Brain microvascular endothelial cell (primary cell): ENCODE data around the gene RAB3B.

Experiments used
- DNase-seq: peaks from one replicate; pipeline ENCODE4 v3.0.0-alpha.2; 2020
- H3K27ac ChIP-seq: fragments of 250-450 bp; sonication (Bioruptor Pico); 2 replicates; pipeline ENCODE4 v1.5.1; 2020; ENCODE audit warnings: mild to moderate bottlenecking, moderate library complexity
- H3K27me3 ChIP-seq: fragments of 250-450 bp; sonication (Bioruptor Pico); replicated peaks from 2 replicates; pipeline ENCODE4 v1.5.1; 2020; ENCODE audit warnings: mild to moderate bottlenecking
- H3K36me3 ChIP-seq: fragments of 250-450 bp; sonication (Bioruptor Pico); replicated peaks from 2 replicates; pipeline ENCODE4 v1.5.1; 2020; ENCODE audit warnings: mild to moderate bottlenecking
- H3K4me3 ChIP-seq: 2 replicates; pipeline ENCODE4 v1.5.1; 2011; ENCODE audit warnings: low read depth, mild to moderate bottlenecking, control low read depth, low read length, moderate library complexity
- CTCF ChIP-seq: IDR thresholded peaks from 2 replicates; pipeline ENCODE4 v1.5.1; 2011; ENCODE audit warnings: low read depth, mild to moderate bottlenecking, moderate library complexity, low read length, control low read depth, inconsistent platforms; ENCODE audit errors: missing control alignments
- in situ Hi-C: cut with HindIII; loops from 2 replicates; pipeline ENCODE4 v1.10.0; 2017; ENCODE audit warnings: low sequenced_read_pairs, low pct_ligation_motif_present

The RAB3B gene

GRCh38 chr1:51916587-51917405, 73.7 kb downstream of the RAB3B start:
- no peaks in the 10 kb centered on the region for H3K36me3 ChIP-seq
- no peak overlapping the region for H3K27ac ChIP-seq
- no peak for TF ChIP-seq CTCF
- in situ Hi-C loops: no loop called here
- DNase-seq: no peak
- H3K27me3 ChIP-seq: no peaks in the 10 kb centered on the region
- H3K4me3 ChIP-seq: no peak overlapping the region

DNA sequence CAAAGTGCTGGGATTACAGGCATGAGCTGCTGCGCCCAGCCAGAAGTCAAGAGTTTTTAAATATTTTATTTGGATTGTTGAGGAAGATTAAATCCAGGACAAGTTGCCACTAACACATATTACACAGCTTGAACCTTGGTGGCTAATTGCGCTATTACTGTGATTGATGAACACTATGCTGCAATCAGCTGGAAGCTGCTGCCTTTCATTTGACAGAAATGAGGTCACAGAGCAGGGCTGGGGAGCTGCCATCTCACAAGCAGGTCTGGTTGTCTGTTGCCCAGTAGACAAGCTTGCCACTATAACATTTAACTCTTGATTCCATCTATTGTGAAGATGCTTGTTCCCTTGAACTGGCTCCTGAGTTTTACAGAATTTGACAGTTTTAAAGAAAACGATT, 74.5 kb downstream of the RAB3B start:
- no peaks in the 10 kb centered on the region for H3K27me3 ChIP-seq
- DNase-seq: no peak
- H3K27ac ChIP-seq: no peak overlapping the region
- no peak for TF ChIP-seq CTCF
- in situ Hi-C loops: no loop called here
- H3K36me3 ChIP-seq: no peaks in the 10 kb centered on the region
- H3K4me3 ChIP-seq: no peak overlapping the region

GRCh38 chr1:51912881-51913280, 77.6 kb downstream of the RAB3B start:
- DNase-seq: no peak
- H3K27me3 ChIP-seq: no peaks in the 10 kb centered on the region
- H3K36me3 ChIP-seq: no peaks in the 10 kb centered on the region
- no peak overlapping the region for H3K4me3 ChIP-seq
- in situ Hi-C loops: no loop called here
- TF ChIP-seq CTCF: no peak
- H3K27ac ChIP-seq: no peak overlapping the region

GRCh38 chr1:51910221-51911000, 80.1 kb downstream of the RAB3B start:
- in situ Hi-C loops: no loop called here
- Histone ChIP-seq H3K27me3 (no peaks in the 10 kb centered on the region), H3K27ac (no peak overlapping the region), H3K4me3 (no peak overlapping the region), H3K36me3 (no peaks in the 10 kb centered on the region)
- no peak for TF ChIP-seq CTCF
- no peak for DNase-seq

- no peak overlapping the region for H3K27ac ChIP-seq
- H3K36me3 ChIP-seq: no peaks in the 10 kb centered on the region
- TF ChIP-seq CTCF: no peak
- no peak for DNase-seq
- H3K4me3 ChIP-seq: no peak overlapping the region
- in situ Hi-C loops: no loop called here
- H3K27me3 ChIP-seq: no peaks in the 10 kb centered on the region
Observed at GRCh38 chr1:51908499-51908898, 82.0 kb downstream of the RAB3B start.
